Measurements from ENCODE around the gene INSRR. TPM values are rescaled to one million over a fixed set of nuclear protein-coding genes. Genes with fewer than 3 reads are reported as not detected.

INSRR gene
- total RNA-seq (2012; rRNA removed), result not detected in 2 replicates
- polyA plus RNA-seq (2012; rRNA removed), result not detected in 2 replicates
- polyA plus RNA-seq (2012; cell fraction: cytosol; rRNA removed), result not detected in 2 replicates
- polyA plus RNA-seq (2012; cell fraction: nucleus; rRNA removed; ENCODE audit: low replicate concordance), result not detected in 2 replicates
- not detected for Bru-seq, nascent RNA
- not detected for BruChase-seq, experiment 1, labeled RNA remaining after a 6-hour chase
- BruChase-seq, experiment 2, labeled RNA remaining after a 2-hour chase, result percentile 5 among the genes with signal in this experiment
- long read RNA-seq, result 0 reads

DNA sequence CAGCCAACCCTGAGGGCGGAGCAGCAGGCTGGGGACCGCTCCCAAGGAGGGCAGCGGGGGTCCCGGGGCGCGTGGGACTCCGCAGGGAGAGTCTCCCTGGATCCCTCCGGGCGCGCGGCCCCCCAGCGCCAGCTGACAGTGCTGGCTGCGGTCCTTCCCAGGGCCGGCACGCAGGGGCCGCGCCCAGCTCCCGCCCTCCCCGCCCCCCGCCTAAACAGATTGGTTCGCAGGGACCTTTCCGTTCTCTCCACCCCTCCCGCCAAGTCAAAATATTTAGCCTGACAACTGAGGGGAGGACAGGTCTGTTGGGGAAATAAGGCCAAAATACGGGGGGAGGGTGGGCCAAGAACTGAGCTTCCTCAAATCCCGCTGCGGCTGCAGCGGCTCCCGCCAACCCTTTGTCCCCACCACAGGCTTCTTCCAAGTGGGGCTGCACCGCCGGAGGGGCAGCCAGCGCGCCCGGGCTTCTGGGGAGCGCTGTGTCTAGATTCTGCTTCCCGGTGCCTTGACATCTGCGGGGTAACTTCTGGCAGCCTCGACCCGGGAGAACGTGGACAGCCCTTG, at the start of gene INSRR:
INSRR (minus strand) TSS at position 159 of the 564 bp plus-strand sequence. CDS start 496 bp downstream, outside the sequence.
- Histone ChIP-seq H3K9ac (ENCODE audit: low read depth, low read length) (no peak within 1 kb of the TSS), H4K91ac (ENCODE audit: insufficient read depth, low read depth, low read length) (no peak within 1 kb of the TSS), H2AFZ (replicated peaks; ENCODE audit: low read length, poor library complexity) (peak within 1 kb of the TSS; percentile 73), H3K4me2 (ENCODE audit: low read depth, low read length) (peak within 1 kb of the TSS; percentile 72), H3K79me1 (ENCODE audit: low read depth in 1 of 2, low read length in 2 of 2) (no peaks in the 10 kb centered on the region), H3K36me3 (ENCODE audit: control insufficient read depth, insufficient read depth, low read length) (no peaks in the 10 kb centered on the region), H3K4me3 (ENCODE audit: insufficient read depth, low read depth, low read length) (peak within 1 kb of the TSS; percentile 13; the same call in 1 of the 2 replicates), H3K4ac (ENCODE audit: low read depth, low read length) (no peak within 1 kb of the TSS), H3K56ac (ENCODE audit: extremely low read depth, insufficient read depth, low read length) (no peak within 1 kb of the TSS), H3K18ac (ENCODE audit: low read depth, low read length) (no peak within 1 kb of the TSS), H3K23ac (ENCODE audit: low read depth, low read length) (peak within 1 kb of the TSS; percentile 16; the same call in 1 of the 2 replicates), H3K9me1 (ENCODE audit: insufficient read depth, low read length) (no peaks in the 10 kb centered on the region), H3K27ac (ENCODE audit: insufficient read depth, low read length) (no peak within 1 kb of the TSS), H2AK5ac (ENCODE audit: low read depth, low read length) (no peak within 1 kb of the TSS), H2BK5ac (ENCODE audit: low read depth, low read length, poor library complexity, severe bottlenecking) (no peak within 1 kb of the TSS), H4K8ac (ENCODE audit: low read depth in 2 of 2, low read length in 2 of 2) (no peak within 1 kb of the TSS), H4K5ac (ENCODE audit: low read depth, low read length) (no peak within 1 kb of the TSS), H3K27me3 (ENCODE audit: control insufficient read depth, insufficient read depth, low read length) (peaks cover 85% of the 10 kb centered on the region), H2BK15ac (ENCODE audit: low read depth, low read length) (no peak within 1 kb of the TSS), H2AK9ac (replicated peaks; ENCODE audit: low read depth, low read length, poor library complexity) (peak within 1 kb of the TSS; percentile 16), H2BK20ac (ENCODE audit: low read depth, low read length) (no peak within 1 kb of the TSS), H4K20me1 (ENCODE audit: insufficient read depth, low read length) (0 out of 2 replicates have a peak, but pooled peaks cover 6% of the 10 kb centered on the region), H3K14ac (replicated peaks; ENCODE audit: low read depth, low read length) (no peak within 1 kb of the TSS), H2BK120ac (ENCODE audit: low read depth, low read length) (no peak within 1 kb of the TSS), H3K9me3 (ENCODE audit: control insufficient read depth, insufficient read depth, low read length) (no peaks in the 10 kb centered on the region), H3K4me1 (ENCODE audit: control insufficient read depth, insufficient read depth, low read length) (peaks cover 4% of the 10 kb centered on the region; the same call in 1 of the 2 replicates)
- ChIA-PET CTCF (interaction anchor here (0.7 to 3.6 kb wide), 16 partner anchors 11 to 213 kb away, joined by 3 to 28 read pairs (median 4); partner anchors contain the start of genes ISG20L2 and METTL25B), POLR2A (ENCODE audit: unreplicated experiment) (no interaction called here)
- DNase-seq (no peak), ATAC-seq (ENCODE audit: low read depth) (no peak)
- BruUV-seq (replicated peaks), result no TSS peak
- intact Hi-C loops (cut with micrococcal nuclease) (no loop called here), in situ Hi-C loops (cut with MboI; ENCODE audit: low sequenced_read_pairs) (no loop called here), dilution Hi-C loops (cut with HindIII; ENCODE audit: low sequenced_read_pairs, unreplicated experiment) (no loop called here)
- WGBS, 2 experiments (ENCODE audit: extremely low coverage in 2 of 2, insufficient read length in 1 of 2), result 13% methylated on average over 7 of the region's 39 CpGs; no CpG with 5 or more reads in 1 of the 2 experiments
- no peak for TF ChIP-seq MAZ (IDR thresholded peaks at IDR 0.05; ENCODE audit: borderline replicate concordance, low read depth, low read length)
- no peak for TF ChIP-seq BHLHE40 (IDR thresholded peaks at IDR 0.05; ENCODE audit: low read depth, low read length)
- TF ChIP-seq SMC3 (IDR thresholded peaks at IDR 0.05; ENCODE audit: low read depth, low read length), result no peak
- TF ChIP-seq FOS (IDR thresholded peaks at IDR 0.05; ENCODE audit: low read depth, low read length), result no peak
- TF ChIP-seq POLR2A (IDR thresholded peaks at IDR 0.05; ENCODE audit: low read depth, low read length), result no peak
- no peak for TF ChIP-seq NFE2L2 (IDR thresholded peaks at IDR 0.05; ENCODE audit: low read depth, low read length)
- TF ChIP-seq RCOR1 (IDR thresholded peaks at IDR 0.05; ENCODE audit: insufficient replicate concordance, low read length), result no peak
- TF ChIP-seq RAD21 (IDR thresholded peaks at IDR 0.05; ENCODE audit: low read length), result no peak
- no peak for TF ChIP-seq MAFK (IDR thresholded peaks at IDR 0.05; ENCODE audit: low read depth, low read length)
- no peak for TF ChIP-seq CEBPB (IDR thresholded peaks at IDR 0.05; ENCODE audit: low read depth, low read length)
- TF ChIP-seq, protein P1, sequence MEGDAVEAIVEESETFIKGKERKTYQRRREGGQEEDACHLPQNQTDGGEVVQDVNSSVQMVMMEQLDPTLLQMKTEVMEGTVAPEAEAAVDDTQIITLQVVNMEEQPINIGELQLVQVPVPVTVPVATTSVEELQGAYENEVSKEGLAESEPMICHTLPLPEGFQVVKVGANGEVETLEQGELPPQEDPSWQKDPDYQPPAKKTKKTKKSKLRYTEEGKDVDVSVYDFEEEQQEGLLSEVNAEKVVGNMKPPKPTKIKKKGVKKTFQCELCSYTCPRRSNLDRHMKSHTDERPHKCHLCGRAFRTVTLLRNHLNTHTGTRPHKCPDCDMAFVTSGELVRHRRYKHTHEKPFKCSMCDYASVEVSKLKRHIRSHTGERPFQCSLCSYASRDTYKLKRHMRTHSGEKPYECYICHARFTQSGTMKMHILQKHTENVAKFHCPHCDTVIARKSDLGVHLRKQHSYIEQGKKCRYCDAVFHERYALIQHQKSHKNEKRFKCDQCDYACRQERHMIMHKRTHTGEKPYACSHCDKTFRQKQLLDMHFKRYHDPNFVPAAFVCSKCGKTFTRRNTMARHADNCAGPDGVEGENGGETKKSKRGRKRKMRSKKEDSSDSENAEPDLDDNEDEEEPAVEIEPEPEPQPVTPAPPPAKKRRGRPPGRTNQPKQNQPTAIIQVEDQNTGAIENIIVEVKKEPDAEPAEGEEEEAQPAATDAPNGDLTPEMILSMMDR (conservative IDR thresholded peaks at IDR 0.05; ENCODE audit: low read depth, low read length), result no peak
- TF ChIP-seq, protein P2, sequence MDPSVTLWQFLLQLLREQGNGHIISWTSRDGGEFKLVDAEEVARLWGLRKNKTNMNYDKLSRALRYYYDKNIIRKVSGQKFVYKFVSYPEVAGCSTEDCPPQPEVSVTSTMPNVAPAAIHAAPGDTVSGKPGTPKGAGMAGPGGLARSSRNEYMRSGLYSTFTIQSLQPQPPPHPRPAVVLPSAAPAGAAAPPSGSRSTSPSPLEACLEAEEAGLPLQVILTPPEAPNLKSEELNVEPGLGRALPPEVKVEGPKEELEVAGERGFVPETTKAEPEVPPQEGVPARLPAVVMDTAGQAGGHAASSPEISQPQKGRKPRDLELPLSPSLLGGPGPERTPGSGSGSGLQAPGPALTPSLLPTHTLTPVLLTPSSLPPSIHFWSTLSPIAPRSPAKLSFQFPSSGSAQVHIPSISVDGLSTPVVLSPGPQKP (IDR thresholded peaks at IDR 0.05; ENCODE audit: borderline replicate concordance, low read depth, low read length), result no peak
- TF ChIP-seq, protein P3, sequence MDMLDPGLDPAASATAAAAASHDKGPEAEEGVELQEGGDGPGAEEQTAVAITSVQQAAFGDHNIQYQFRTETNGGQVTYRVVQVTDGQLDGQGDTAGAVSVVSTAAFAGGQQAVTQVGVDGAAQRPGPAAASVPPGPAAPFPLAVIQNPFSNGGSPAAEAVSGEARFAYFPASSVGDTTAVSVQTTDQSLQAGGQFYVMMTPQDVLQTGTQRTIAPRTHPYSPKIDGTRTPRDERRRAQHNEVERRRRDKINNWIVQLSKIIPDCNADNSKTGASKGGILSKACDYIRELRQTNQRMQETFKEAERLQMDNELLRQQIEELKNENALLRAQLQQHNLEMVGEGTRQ (IDR thresholded peaks at IDR 0.05; ENCODE audit: low read depth, low read length), result no peak
- TF ChIP-seq MXI1 (IDR thresholded peaks at IDR 0.05; ENCODE audit: borderline replicate concordance, low read depth, low read length), result no peak

All from IMR-90 (cell line).